GM18519 (cell line): ENCODE results near the gene EIF5.

ENCODE experiments used
- ATAC-seq: cut with Tn5 transposase; IDR thresholded peaks from one replicate; pipeline ENCODE4 v1.9.1; 2021; ENCODE audit warnings: mild to moderate bottlenecking, moderate library complexity; ENCODE audit not compliant: unreplicated experiment, low FRiP score

EIF5 gene

GRCh38 chr14:103360548-103360947 is 26.5 kb downstream of the EIF5 start:
- ATAC-seq, result no peak

- ATAC-seq, result no peak
These were observed 27.8 kb downstream of the EIF5 start for GRCh38 chr14:103361867-103362266.

GRCh38 chr14:103362780-103363179 is 28.7 kb downstream of the EIF5 start:
- no peak for ATAC-seq

GRCh38 chr14:103366741-103367140 is 32.7 kb downstream of the EIF5 start:
- ATAC-seq, result no peak

GRCh38 chr14:103367995-103368394 is 34.0 kb downstream of the EIF5 start:
- ATAC-seq, result no peak

- ATAC-seq, result no peak
These were observed 36.0 kb downstream of the EIF5 start for GRCh38 chr14:103370087-103370486.

- ATAC-seq, result no peak
These were observed 38.0 kb downstream of the EIF5 start for GRCh38 chr14:103372017-103372416.

- ATAC-seq, result no peak
These were observed 38.7 kb downstream of the EIF5 start for GRCh38 chr14:103372552-103373304.

- ATAC-seq, result no peak
These were observed 40.1 kb downstream of the EIF5 start for GRCh38 chr14:103374121-103374520.

- ATAC-seq, result no peak
These were observed 43.5 kb downstream of the EIF5 start for GRCh38 chr14:103377522-103378037.

- ATAC-seq, result no peak
These were observed 44.2 kb downstream of the EIF5 start for GRCh38 chr14:103378038-103378854.

GRCh38 chr14:103380719-103381377 is 46.8 kb downstream of the EIF5 start:
- no peak for ATAC-seq

- ATAC-seq, result no peak
These were observed 48.3 kb downstream of the EIF5 start for GRCh38 chr14:103382376-103382775.

GRCh38 chr14:103384450-103385151 is 50.6 kb downstream of the EIF5 start:
- ATAC-seq, result no peak

- peak; percentile 85 for ATAC-seq
These were observed 51.3 kb downstream of the EIF5 start, which contains the start of gene MARK3 for GRCh38 chr14:103385152-103385928. Gene MARK3, plus strand, starts transcription at chr14:103385415. Its CDS starts 615 bp downstream, at chr14:103386030.

GRCh38 chr14:103385929-103386712 is 52.1 kb downstream of the EIF5 start:
- no peak for ATAC-seq

GRCh38 chr14:103386713-103387329 is 52.8 kb downstream of the EIF5 start:
- ATAC-seq, result no peak

GRCh38 chr14:103388664-103389063 is 54.6 kb downstream of the EIF5 start:
- no peak for ATAC-seq
